Ishikawa (cell line): ENCODE results near the gene RAVER2.

Experiments
- CEBPB ChIP-seq: IDR thresholded peaks from 2 replicates; pipeline ENCODE4 v1.6.1; 2012
- CREB1 ChIP-seq: IDR thresholded peaks from 2 replicates; pipeline ENCODE4 v1.6.1; 2012; ENCODE audit warnings: low read depth
- EGR1 ChIP-seq: IDR thresholded peaks from 2 replicates; pipeline ENCODE4 v1.6.1; 2012
- MAX ChIP-seq: IDR thresholded peaks from 2 replicates; pipeline ENCODE4 v1.6.1; 2012
- NFIC ChIP-seq: IDR thresholded peaks from 2 replicates; pipeline ENCODE4 v1.6.1; 2012
- RAD21 ChIP-seq: IDR thresholded peaks from 2 replicates; pipeline ENCODE4 v1.6.1; 2012; ENCODE audit warnings: low read depth
- TCF12 ChIP-seq: IDR thresholded peaks from 2 replicates; pipeline ENCODE4 v1.6.1; 2012; ENCODE audit warnings: low read depth
- TEAD4 ChIP-seq: IDR thresholded peaks from 2 replicates; pipeline ENCODE4 v1.6.1; 2012
- USF1 ChIP-seq: IDR thresholded peaks from 2 replicates; pipeline ENCODE4 v1.6.1; 2012
- YY1 ChIP-seq: IDR thresholded peaks from 2 replicates; pipeline ENCODE4 v1.6.1; 2012; ENCODE audit warnings: low read depth

GRCh38 chr1:64814427-64814826 is 69.6 kb downstream of the RAVER2 start:
- no peak for TF ChIP-seq EGR1
- no peak for TF ChIP-seq CREB1
- no peak for TF ChIP-seq YY1
- no peak for TF ChIP-seq TEAD4
- no peak for TF ChIP-seq USF1
- TF ChIP-seq RAD21: no peak
- no peak for TF ChIP-seq TCF12
- TF ChIP-seq MAX: no peak
- TF ChIP-seq NFIC: no peak
- no peak for TF ChIP-seq CEBPB
